K562 (cell line): ENCODE data around the gene RNF115. TPM values are rescaled to one million over a fixed set of nuclear protein-coding genes. Genes with fewer than 3 reads are reported as not detected.

Experiments
- CBX3 ChIP-seq, 2 experiments: IDR thresholded peaks; 1 replicate in 1 of 2; 2 replicates in 1 of 2; pipeline ENCODE4 v1.6.1; 2012; ENCODE audit warnings: inconsistent platforms in 2 of 2, low read length in 2 of 2, borderline replicate concordance in 1 of 2, control low read depth in 1 of 2
- FOXA1 ChIP-seq: fragments of 450-650 bp; IDR thresholded peaks from 2 replicates; pipeline ENCODE4 v1.6.1; 2016; ENCODE audit warnings: mild to moderate bottlenecking, borderline replicate concordance
- MEF2A ChIP-seq: IDR thresholded peaks from 2 replicates; pipeline ENCODE4 v1.6.1; 2011; ENCODE audit warnings: low read depth, mild to moderate bottlenecking, low read length, moderate library complexity; ENCODE audit not compliant: control insufficient read depth
- RBM22 ChIP-seq: fragments of 200-400 bp; formaldehyde crosslinking; IDR thresholded peaks from 2 replicates; pipeline ENCODE4 v1.6.1; 2018; ENCODE audit warnings: low read length, low read depth; ENCODE audit not compliant: poor library complexity, severe bottlenecking
- SMARCB1 ChIP-seq: IDR thresholded peaks from 2 replicates; pipeline ENCODE4 v1.6.1; 2011; ENCODE audit warnings: improper control_type of control experiment, low read depth; ENCODE audit not compliant: insufficient read length
- TGIF2 ChIP-seq: sonication (generic); formaldehyde crosslinking; IDR thresholded peaks from 2 replicates; pipeline ENCODE4 v1.8.1; 2022; ENCODE audit warnings: mild to moderate bottlenecking, missing genetic modification reagents, moderate library complexity
- ZNF785 ChIP-seq: fragments of 250-450 bp; sonication (Bioruptor Pico); IDR thresholded peaks from 2 replicates; pipeline ENCODE4 v1.4.0; 2020; ENCODE audit warnings: mild to moderate bottlenecking
- polyA plus RNA-seq, 8 experiments: library from polyadenylated mRNA; depleted of rRNA in 4 of 8; stranded (reverse) in 5 of 8; unstranded in 3 of 8; fragments of >200 nt; fragmentation: Nextera tagmentation in 2 of 8; fragmentation: Illumina TruSeq in 1 of 8; extraction: Ambion mirVana in 2 of 8; extraction: Trizol in 1 of 8; gene quantifications; 2 replicates each; pipeline versions ENCODE4 v1.2.1 to v1.2.3, GENCODE V29; 2011 to 2014; ENCODE audit warnings: inconsistent platforms in 1 of 8, missing spikeins in 1 of 8
- total RNA-seq, 7 experiments: library from RNA; depleted of rRNA in 6 of 7; stranded (reverse); fragments of >200 nt in 6 of 7; fragmentation: Illumina TruSeq in 2 of 7; extraction: Trizol in 2 of 7; gene quantifications; 2 replicates each; pipeline versions ENCODE4 v1.2.1 to v1.2.3, GENCODE V29; 2011 to 2021; ENCODE audit warnings: low replicate concordance in 1 of 7
- TF ChIP-seq, protein P1 (sequence below): sonication (generic); formaldehyde crosslinking; IDR thresholded peaks from 2 replicates; pipeline ENCODE4 v1.8.0; 2022; ENCODE audit warnings: mild to moderate bottlenecking, missing genetic modification reagents
- TF ChIP-seq, protein P2 (sequence below): fragments of 450-650 bp; formaldehyde crosslinking; IDR thresholded peaks from 2 replicates; pipeline ENCODE4 v1.4.0; 2020; ENCODE audit warnings: mild to moderate bottlenecking, mixed read lengths

RNF115 gene
- total and polyA plus RNA-seq, 9 of the 15 experiments (the other 6 are each of a cell fraction or from before 2014, with no cell fraction given): 1.9 to 14.3 (median 9.5) TPM

DNA sequence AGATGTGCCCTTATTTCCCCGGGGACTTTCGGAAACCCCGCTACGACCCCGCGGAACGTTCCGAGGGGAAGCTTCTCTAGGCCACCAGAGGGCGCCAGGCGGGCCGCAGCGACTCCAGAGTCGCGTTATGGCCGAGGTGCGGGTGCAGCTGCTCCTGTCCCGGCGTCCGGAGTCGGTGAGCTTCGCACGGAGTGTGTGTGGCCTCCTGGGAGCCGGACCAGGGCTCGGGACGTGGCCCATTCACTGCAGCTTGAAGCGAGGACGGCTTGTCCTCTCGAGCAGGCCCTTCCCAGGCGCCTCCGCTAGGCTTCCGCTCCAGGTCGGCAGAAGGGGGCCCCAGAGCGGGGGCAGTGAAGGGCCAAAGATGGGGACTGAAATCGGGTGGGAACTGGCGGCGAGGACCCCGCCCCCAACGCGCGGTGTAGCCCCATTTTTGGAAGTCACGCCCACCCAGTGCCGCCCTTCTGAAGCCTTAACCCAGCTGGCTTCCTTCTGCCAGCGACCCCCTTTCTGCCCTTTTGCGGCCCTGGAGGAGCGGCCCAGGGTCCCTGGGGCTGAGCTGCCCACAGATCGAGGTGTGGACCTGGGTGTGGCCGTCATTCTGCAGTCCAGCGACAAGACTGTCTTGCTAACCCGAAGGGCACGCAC, 21.7 kb upstream of the RNF115 start, which contains the start of gene NUDT17 (continued):
- TF ChIP-seq, protein P1, sequence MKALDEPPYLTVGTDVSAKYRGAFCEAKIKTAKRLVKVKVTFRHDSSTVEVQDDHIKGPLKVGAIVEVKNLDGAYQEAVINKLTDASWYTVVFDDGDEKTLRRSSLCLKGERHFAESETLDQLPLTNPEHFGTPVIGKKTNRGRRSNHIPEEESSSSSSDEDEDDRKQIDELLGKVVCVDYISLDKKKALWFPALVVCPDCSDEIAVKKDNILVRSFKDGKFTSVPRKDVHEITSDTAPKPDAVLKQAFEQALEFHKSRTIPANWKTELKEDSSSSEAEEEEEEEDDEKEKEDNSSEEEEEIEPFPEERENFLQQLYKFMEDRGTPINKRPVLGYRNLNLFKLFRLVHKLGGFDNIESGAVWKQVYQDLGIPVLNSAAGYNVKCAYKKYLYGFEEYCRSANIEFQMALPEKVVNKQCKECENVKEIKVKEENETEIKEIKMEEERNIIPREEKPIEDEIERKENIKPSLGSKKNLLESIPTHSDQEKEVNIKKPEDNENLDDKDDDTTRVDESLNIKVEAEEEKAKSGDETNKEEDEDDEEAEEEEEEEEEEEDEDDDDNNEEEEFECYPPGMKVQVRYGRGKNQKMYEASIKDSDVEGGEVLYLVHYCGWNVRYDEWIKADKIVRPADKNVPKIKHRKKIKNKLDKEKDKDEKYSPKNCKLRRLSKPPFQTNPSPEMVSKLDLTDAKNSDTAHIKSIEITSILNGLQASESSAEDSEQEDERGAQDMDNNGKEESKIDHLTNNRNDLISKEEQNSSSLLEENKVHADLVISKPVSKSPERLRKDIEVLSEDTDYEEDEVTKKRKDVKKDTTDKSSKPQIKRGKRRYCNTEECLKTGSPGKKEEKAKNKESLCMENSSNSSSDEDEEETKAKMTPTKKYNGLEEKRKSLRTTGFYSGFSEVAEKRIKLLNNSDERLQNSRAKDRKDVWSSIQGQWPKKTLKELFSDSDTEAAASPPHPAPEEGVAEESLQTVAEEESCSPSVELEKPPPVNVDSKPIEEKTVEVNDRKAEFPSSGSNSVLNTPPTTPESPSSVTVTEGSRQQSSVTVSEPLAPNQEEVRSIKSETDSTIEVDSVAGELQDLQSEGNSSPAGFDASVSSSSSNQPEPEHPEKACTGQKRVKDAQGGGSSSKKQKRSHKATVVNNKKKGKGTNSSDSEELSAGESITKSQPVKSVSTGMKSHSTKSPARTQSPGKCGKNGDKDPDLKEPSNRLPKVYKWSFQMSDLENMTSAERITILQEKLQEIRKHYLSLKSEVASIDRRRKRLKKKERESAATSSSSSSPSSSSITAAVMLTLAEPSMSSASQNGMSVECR (CRISPR knock-in tag): peak; percentile 73
- TF ChIP-seq FOXA1 (no peak), RBM22 (peak; percentile 86), ZNF785 (CRISPR knock-in tag) (no peak), CBX3 (IDR thresholded peaks at IDR 0.05; ENCODE audit: borderline replicate concordance in 1 of 2, low read length in 2 of 2) (no peak), MEF2A (no peak), TGIF2 (CRISPR knock-in tag) (no peak), SMARCB1 (no peak)
- TF ChIP-seq, protein P2, sequence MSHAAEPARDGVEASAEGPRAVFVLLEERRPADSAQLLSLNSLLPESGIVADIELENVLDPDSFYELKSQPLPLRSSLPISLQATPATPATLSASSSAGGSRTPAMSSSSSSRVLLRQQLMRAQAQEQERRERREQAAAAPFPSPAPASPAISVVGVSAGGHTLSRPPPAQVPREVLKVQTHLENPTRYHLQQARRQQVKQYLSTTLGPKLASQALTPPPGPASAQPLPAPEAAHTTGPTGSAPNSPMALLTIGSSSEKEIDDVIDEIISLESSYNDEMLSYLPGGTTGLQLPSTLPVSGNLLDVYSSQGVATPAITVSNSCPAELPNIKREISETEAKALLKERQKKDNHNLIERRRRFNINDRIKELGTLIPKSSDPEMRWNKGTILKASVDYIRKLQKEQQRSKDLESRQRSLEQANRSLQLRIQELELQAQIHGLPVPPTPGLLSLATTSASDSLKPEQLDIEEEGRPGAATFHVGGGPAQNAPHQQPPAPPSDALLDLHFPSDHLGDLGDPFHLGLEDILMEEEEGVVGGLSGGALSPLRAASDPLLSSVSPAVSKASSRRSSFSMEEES (CRISPR knock-in tag): no peak
